Loucy (cell line): ENCODE data around the gene ZNF146.
"Not testable (repeated sequence)": the region's sequence is repeated elsewhere in the genome, so short reads cannot be mapped to it uniquely, and the experiment has no call there.

Experiments
- H2AFZ ChIP-seq: fragments of 200-600 bp; sonication (generic); 2 replicates; pipeline ENCODE4 v1.6.0; 2016; ENCODE audit warnings: antibody characterized with exemption, mild to moderate bottlenecking, low read length, moderate library complexity
- H3F3A ChIP-seq: fragments of 200-600 bp; 2 replicates; pipeline ENCODE4 v1.6.0; 2016; ENCODE audit warnings: antibody characterized with exemption, low read depth, mild to moderate bottlenecking
- H3K27me3 ChIP-seq: fragments of 200-600 bp; sonication (generic); 2 replicates; pipeline ENCODE4 v1.6.1; 2014; ENCODE audit warnings: low read length, mild to moderate bottlenecking; ENCODE audit not compliant: insufficient read depth, poor library complexity, severe bottlenecking
- H3K36me3 ChIP-seq: fragments of 200-600 bp; sonication (generic); 2 replicates; pipeline ENCODE4 v1.6.1; 2016; ENCODE audit warnings: low read length; ENCODE audit not compliant: insufficient read depth
- H3K4me1 ChIP-seq: fragments of 200-600 bp; sonication (generic); 2 replicates; pipeline ENCODE4 v1.5.1; 2014; ENCODE audit warnings: low read length, mild to moderate bottlenecking; ENCODE audit not compliant: insufficient read depth, poor library complexity, severe bottlenecking
- H3K4me2 ChIP-seq: fragments of 200-600 bp; sonication (generic); 2 replicates; pipeline ENCODE4 v1.6.0; 2014; ENCODE audit warnings: antibody characterized with exemption, low read length, low read depth, mild to moderate bottlenecking; ENCODE audit not compliant: poor library complexity, severe bottlenecking
- H3K4me3 ChIP-seq: fragments of 200-600 bp; sonication (generic); 2 replicates; pipeline ENCODE4 v1.5.1; 2014; ENCODE audit warnings: low read length, mild to moderate bottlenecking, mixed read lengths; ENCODE audit not compliant: poor library complexity, severe bottlenecking
- H3K79me2 ChIP-seq: fragments of 200-600 bp; sonication (generic); 2 replicates; pipeline ENCODE4 v1.6.1; 2014; ENCODE audit warnings: low read length; ENCODE audit not compliant: insufficient read depth
- H3K9ac ChIP-seq: fragments of 200-600 bp; sonication (generic); 2 replicates; pipeline ENCODE4 v1.6.0; 2014; ENCODE audit warnings: mild to moderate bottlenecking, low read depth, low read length, moderate library complexity; ENCODE audit not compliant: poor library complexity, severe bottlenecking
- H3K9me2 ChIP-seq: fragments of 200-600 bp; sonication (generic); replicated peaks from 2 replicates; pipeline ENCODE4 v1.6.1; 2016; ENCODE audit warnings: low read depth, low read length, mixed read lengths
- H3K9me3 ChIP-seq: fragments of 200-600 bp; sonication (generic); 2 replicates; pipeline ENCODE4 v1.6.1; 2014; ENCODE audit warnings: mild to moderate bottlenecking, antibody characterized with exemption, low read length, low read depth; ENCODE audit not compliant: insufficient read depth
- H4K20me1 ChIP-seq: fragments of 200-600 bp; sonication (generic); 2 replicates; pipeline ENCODE4 v1.6.0; 2014; ENCODE audit warnings: antibody characterized with exemption, low read length, mild to moderate bottlenecking; ENCODE audit not compliant: insufficient read depth, poor library complexity, severe bottlenecking
- EZH2phosphoT487 ChIP-seq: fragments of 200-600 bp; IDR thresholded peaks from 2 replicates; pipeline ENCODE4 v1.6.1; 2018; ENCODE audit warnings: antibody characterized with exemption, mild to moderate bottlenecking, moderate library complexity, borderline replicate concordance
- TF ChIP-seq, protein P1 (sequence below): fragments of 200-600 bp; sonication (generic); conservative IDR thresholded peaks from 2 replicates; pipeline ENCODE4 v1.5.1; 2014; ENCODE audit warnings: mild to moderate bottlenecking, antibody characterized with exemption, low read length

Gene ZNF146

GRCh38 chr19:36182612-36183244 lies 32.2 kb upstream of the ZNF146 start:
- Histone ChIP-seq H3K9me2 (no peaks in the 10 kb centered on the region), H3K4me2 (no peak overlapping the region), H3K4me3 (no peak overlapping the region), H2AFZ (no peak overlapping the region), H4K20me1 (no peaks in the 10 kb centered on the region), H3K9me3 (no peaks in the 10 kb centered on the region), H3K4me1 (no peaks in the 10 kb centered on the region), H3K79me2 (no peaks in the 10 kb centered on the region), H3F3A (no peaks in the 10 kb centered on the region), H3K36me3 (no peaks in the 10 kb centered on the region), H3K27me3 (no peaks in the 10 kb centered on the region), H3K9ac (no peak overlapping the region)
- TF ChIP-seq EZH2phosphoT487 = no peak
- TF ChIP-seq, protein P1, sequence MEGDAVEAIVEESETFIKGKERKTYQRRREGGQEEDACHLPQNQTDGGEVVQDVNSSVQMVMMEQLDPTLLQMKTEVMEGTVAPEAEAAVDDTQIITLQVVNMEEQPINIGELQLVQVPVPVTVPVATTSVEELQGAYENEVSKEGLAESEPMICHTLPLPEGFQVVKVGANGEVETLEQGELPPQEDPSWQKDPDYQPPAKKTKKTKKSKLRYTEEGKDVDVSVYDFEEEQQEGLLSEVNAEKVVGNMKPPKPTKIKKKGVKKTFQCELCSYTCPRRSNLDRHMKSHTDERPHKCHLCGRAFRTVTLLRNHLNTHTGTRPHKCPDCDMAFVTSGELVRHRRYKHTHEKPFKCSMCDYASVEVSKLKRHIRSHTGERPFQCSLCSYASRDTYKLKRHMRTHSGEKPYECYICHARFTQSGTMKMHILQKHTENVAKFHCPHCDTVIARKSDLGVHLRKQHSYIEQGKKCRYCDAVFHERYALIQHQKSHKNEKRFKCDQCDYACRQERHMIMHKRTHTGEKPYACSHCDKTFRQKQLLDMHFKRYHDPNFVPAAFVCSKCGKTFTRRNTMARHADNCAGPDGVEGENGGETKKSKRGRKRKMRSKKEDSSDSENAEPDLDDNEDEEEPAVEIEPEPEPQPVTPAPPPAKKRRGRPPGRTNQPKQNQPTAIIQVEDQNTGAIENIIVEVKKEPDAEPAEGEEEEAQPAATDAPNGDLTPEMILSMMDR = no peak

GRCh38 chr19:36183245-36183628 lies 31.7 kb upstream of the ZNF146 start:
- Histone ChIP-seq H3K4me2 (no peak overlapping the region), H3K36me3 (no peaks in the 10 kb centered on the region), H3F3A (no peaks in the 10 kb centered on the region), H3K79me2 (no peaks in the 10 kb centered on the region), H3K9me2 (no peaks in the 10 kb centered on the region), H2AFZ (no peak overlapping the region), H3K4me1 (no peaks in the 10 kb centered on the region), H3K4me3 (no peak overlapping the region), H3K9ac (no peak overlapping the region), H3K27me3 (no peaks in the 10 kb centered on the region), H3K9me3 (no peaks in the 10 kb centered on the region), H4K20me1 (no peaks in the 10 kb centered on the region)
- no peak for TF ChIP-seq EZH2phosphoT487
- TF ChIP-seq, protein P1 = no peak

DNA sequence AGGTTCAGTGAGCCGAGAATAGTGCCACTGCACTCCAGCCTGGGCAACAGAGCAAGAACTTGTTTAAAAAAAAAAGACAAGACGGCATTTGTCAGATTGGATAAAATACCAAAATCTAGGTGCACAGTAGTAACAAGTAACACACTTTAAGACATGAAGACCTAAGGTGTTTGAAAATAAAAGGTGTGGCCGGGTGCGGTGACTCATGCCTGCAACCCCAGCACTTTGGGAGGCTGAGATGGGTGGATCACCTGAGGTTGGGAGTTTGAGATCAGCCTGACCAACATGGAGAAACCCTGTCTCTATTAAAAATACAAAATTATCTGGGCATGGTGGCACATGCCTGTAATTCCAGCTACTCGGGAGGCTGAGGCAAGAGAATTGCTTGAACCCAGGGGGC lies 28.2 kb upstream of the ZNF146 start:
- H3K27me3 ChIP-seq, H3K36me3 ChIP-seq, H3K9ac ChIP-seq, H3K79me2 ChIP-seq, H3K4me3 ChIP-seq, H4K20me1 ChIP-seq, H3K4me2 ChIP-seq, H3K4me1 ChIP-seq, H3K9me3 ChIP-seq, H3K9me2 ChIP-seq, H2AFZ ChIP-seq, H3F3A ChIP-seq: not testable (repeated sequence)

- Histone ChIP-seq H3K9me3 (no peaks in the 10 kb centered on the region), H3K4me3 (no peak overlapping the region), H3F3A (no peaks in the 10 kb centered on the region), H3K4me1 (no peaks in the 10 kb centered on the region), H3K9me2 (no peaks in the 10 kb centered on the region), H3K36me3 (peaks cover 4% of the 10 kb centered on the region; the same call in 1 of the 2 replicates), H2AFZ (no peak overlapping the region), H3K79me2 (no peaks in the 10 kb centered on the region), H3K4me2 (no peak overlapping the region), H3K9ac (no peak overlapping the region), H3K27me3 (no peaks in the 10 kb centered on the region), H4K20me1 (no peaks in the 10 kb centered on the region)
- no peak for TF ChIP-seq EZH2phosphoT487
- TF ChIP-seq, protein P1 = no peak
These were observed 18.7 kb upstream of the ZNF146 start for GRCh38 chr19:36196249-36196648.
